HCT116 (cell line): ENCODE measurements around the gene OR51E2. TPM values are rescaled to one million over a fixed set of nuclear protein-coding genes. Genes with fewer than 3 reads are reported as not detected.

Experiments used
- ATAC-seq: fragments of 200-7000 bp; cut with Tn5 transposase; 2 replicates; pipeline ENCODE4 v1.9.1; 2020; ENCODE audit warnings: mild to moderate bottlenecking, moderate library complexity
- BruUV-seq: library from RNA; stranded (reverse); fragments of 400-500 nt; replicated peaks from 2 replicates; lab custom pipeline; 2021; lab: Mats Ljungman, UMichigan
- CTCF ChIA-PET: fragments of 300-600 bp; sonication (Branson Sonifier 250); formaldehyde crosslinking; loops from one replicate; lab custom pipeline; 2021; ENCODE audit warnings: antibody characterized with exemption; lab: Charles Lee
- POLR2A ChIA-PET: fragments of 300-600, 350-600 bp; sonication (Branson Sonifier 250); formaldehyde crosslinking; loops from one replicate; lab custom pipeline; 2021; ENCODE audit warnings: antibody characterized with exemption; lab: Charles Lee
- RAD21 ChIA-PET, 2 experiments: fragments of 300-600 bp; sonication (Branson Sonifier 250); formaldehyde crosslinking; loops; one replicate each; lab custom pipeline; 2023; ENCODE audit warnings: low total read pairs in 2 of 2; ENCODE audit not compliant: uncharacterized antibody in 2 of 2, unreplicated experiment in 2 of 2, low non-redundant PET in 1 of 2; lab: Charles Lee
- DNase-seq: peaks from one replicate; pipeline ENCODE4 v3.0.0-alpha.2; 2010; ENCODE audit warnings: low read depth, low spot score
- H2AFZ ChIP-seq: fragments of 200-600 bp; shearing (Covaris generic), sonication (generic); 2 replicates; pipeline ENCODE4 v1.6.1; 2017; ENCODE audit warnings: low read depth, mixed run types, mixed read lengths, antibody characterized with exemption, low read length; ENCODE audit not compliant: poor library complexity, severe bottlenecking
- H3K27ac ChIP-seq: 2 replicates; pipeline ENCODE4 v1.5.1; 2012; ENCODE audit warnings: low read depth, low read length
- H3K27me3 ChIP-seq: fragments of 200-600 bp; sonication (generic); 2 replicates; pipeline ENCODE4 v1.6.1; 2016; ENCODE audit warnings: mixed run types, low read length, mixed read lengths; ENCODE audit not compliant: insufficient read depth
- H3K36me3 ChIP-seq, 2 experiments: fragments of 200-500 bp in 1 of 2; fragments of 200-600 bp in 1 of 2; sonication (Bioruptor generic) in 1 of 2; sonication (generic) in 1 of 2; 2 replicates each; pipeline versions ENCODE4 v1.5.1 to v1.6.1; 2014 to 2016; ENCODE audit warnings: low read length in 2 of 2, inconsistent platforms in 1 of 2, mixed read lengths in 1 of 2, mixed run types in 1 of 2; ENCODE audit not compliant: insufficient read depth in 2 of 2, control insufficient read depth in 1 of 2
- H3K4me1 ChIP-seq, 2 experiments: fragments of 200-600 bp in 1 of 2; sonication (generic) in 1 of 2; 2 replicates each; pipeline versions ENCODE4 v1.5.1 to v1.6.1; 2012 to 2017; ENCODE audit warnings: low read length in 2 of 2, inconsistent platforms in 1 of 2, mild to moderate bottlenecking in 1 of 2, mixed read lengths in 1 of 2, mixed run types in 1 of 2, moderate library complexity in 1 of 2; ENCODE audit not compliant: insufficient read depth in 2 of 2, control insufficient read depth in 1 of 2
- H3K4me2 ChIP-seq: fragments of 200-600 bp; sonication (generic); 2 replicates; pipeline ENCODE4 v1.6.1; 2017; ENCODE audit warnings: mixed run types, low read length, mixed read lengths
- H3K4me3 ChIP-seq, 2 experiments: fragments of 200-600 bp in 1 of 2; sonication (generic) in 1 of 2; replicated peaks in 1 of 2; 2 replicates each; pipeline ENCODE4 v1.5.1; 2011 to 2016; ENCODE audit warnings: low read length in 2 of 2, control low read depth in 1 of 2, low read depth in 1 of 2, mild to moderate bottlenecking in 1 of 2, mixed read lengths in 1 of 2, mixed run types in 1 of 2
- H3K79me2 ChIP-seq: fragments of 200-600 bp; sonication (generic); 2 replicates; pipeline ENCODE4 v1.6.1; 2017; ENCODE audit warnings: mild to moderate bottlenecking, mixed run types, low read length, moderate library complexity, mixed read lengths; ENCODE audit not compliant: insufficient read depth
- H3K9ac ChIP-seq: fragments of 200-600 bp; sonication (generic); 2 replicates; pipeline ENCODE4 v1.6.1; 2016; ENCODE audit warnings: low read length, mixed read lengths
- H3K9me2 ChIP-seq: fragments of 200-600 bp; sonication (generic), shearing (Covaris generic); 2 replicates; pipeline ENCODE4 v1.6.1; 2017; ENCODE audit warnings: mixed run types, mild to moderate bottlenecking, moderate library complexity; ENCODE audit not compliant: insufficient read depth
- H3K9me3 ChIP-seq, 2 experiments: fragments of 200-500 bp in 1 of 2; fragments of 200-600 bp in 1 of 2; sonication (Bioruptor generic) in 1 of 2; sonication (generic) in 1 of 2; 2 replicates each; pipeline ENCODE4 v1.6.1; 2014 to 2017; ENCODE audit warnings: low read length in 2 of 2, mixed read lengths in 2 of 2, inconsistent platforms in 1 of 2, low read depth in 1 of 2, mild to moderate bottlenecking in 1 of 2, mixed run types in 1 of 2, moderate library complexity in 1 of 2; ENCODE audit not compliant: control insufficient read depth in 1 of 2, insufficient read depth in 1 of 2
- H4K20me1 ChIP-seq: fragments of 200-600 bp; sonication (generic), shearing (Covaris generic); 2 replicates; pipeline ENCODE4 v1.6.1; 2017; ENCODE audit warnings: mixed run types, mild to moderate bottlenecking, moderate library complexity; ENCODE audit not compliant: insufficient read depth
- CBX3 ChIP-seq: IDR thresholded peaks from 2 replicates; pipeline ENCODE4 v1.6.1; 2012; ENCODE audit warnings: low read depth
- ELF1 ChIP-seq: IDR thresholded peaks from 2 replicates; pipeline ENCODE4 v1.6.1; 2012; ENCODE audit warnings: low read depth, borderline replicate concordance
- EZH2 ChIP-seq: fragments of 200-600 bp; sonication (generic); IDR thresholded peaks from 2 replicates; pipeline ENCODE4 v1.6.1; 2017; ENCODE audit warnings: antibody characterized with exemption, mixed run types
- EZH2phosphoT487 ChIP-seq: fragments of 200-600 bp; IDR thresholded peaks from 2 replicates; pipeline ENCODE4 v1.6.1; 2018; ENCODE audit warnings: antibody characterized with exemption, borderline replicate concordance
- FOSL1 ChIP-seq: IDR thresholded peaks from 2 replicates; pipeline ENCODE4 v1.6.1; 2012; ENCODE audit warnings: low read depth
- JUND ChIP-seq: IDR thresholded peaks from 2 replicates; pipeline ENCODE4 v1.6.1; 2012
- POLR2A ChIP-seq: IDR thresholded peaks from 2 replicates; pipeline ENCODE4 v1.7.0; 2011; ENCODE audit warnings: borderline replicate concordance; ENCODE audit not compliant: insufficient read depth, insufficient read length; ENCODE audit errors: extremely low read depth
- POLR2AphosphoS5 ChIP-seq: IDR thresholded peaks from 2 replicates; pipeline ENCODE4 v1.6.1; 2011; ENCODE audit warnings: mild to moderate bottlenecking, low read depth, low read length, moderate library complexity
- RAD21 ChIP-seq: IDR thresholded peaks from 2 replicates; pipeline ENCODE4 v1.6.1; 2012; ENCODE audit warnings: low read depth, mild to moderate bottlenecking
- SIN3A ChIP-seq: IDR thresholded peaks from 2 replicates; pipeline ENCODE4 v1.6.1; 2012; ENCODE audit warnings: low read depth
- SP1 ChIP-seq: IDR thresholded peaks from 2 replicates; pipeline ENCODE4 v1.6.1; 2012; ENCODE audit warnings: low read depth
- TCF7L2 ChIP-seq: IDR thresholded peaks from 2 replicates; pipeline ENCODE4 v1.7.0; 2011; ENCODE audit warnings: borderline replicate concordance, inconsistent platforms; ENCODE audit not compliant: insufficient read depth, insufficient read length; ENCODE audit errors: extremely low read depth
- YY1 ChIP-seq: IDR thresholded peaks from 2 replicates; pipeline ENCODE4 v1.6.1; 2011; ENCODE audit warnings: low read length, low read depth, moderate library complexity, mild to moderate bottlenecking; ENCODE audit not compliant: insufficient replicate concordance; ENCODE audit errors: extremely low read depth
- ZNF274 ChIP-seq: fragments of 200-500 bp; sonication (Bioruptor generic); IDR thresholded peaks from 2 replicates; pipeline ENCODE4 v1.6.1; 2014; ENCODE audit warnings: mild to moderate bottlenecking, low read depth, low read length, inconsistent platforms
- intact Hi-C: fragments of 100-400 bp; cut with micrococcal nuclease; formaldehyde crosslinking; loops from 2 replicates; pipeline ENCODE4 v1.10.0; 2022
- total RNA-seq: library from RNA; stranded (reverse); gene quantifications from one replicate; pipeline ENCODE4 v1.2.1, GENCODE V29; 2021; ENCODE audit not compliant: unreplicated experiment
- TF ChIP-seq, protein P1 (sequence below): IDR thresholded peaks from 2 replicates; pipeline ENCODE4 v1.6.1; 2011; ENCODE audit warnings: mild to moderate bottlenecking, low read length, moderate library complexity; ENCODE audit not compliant: insufficient replicate concordance; ENCODE audit errors: extremely low read depth
- TF ChIP-seq, protein P2 (sequence below): IDR thresholded peaks from 2 replicates; pipeline ENCODE4 v1.6.1; 2012
- TF ChIP-seq, protein P3 (sequence below): IDR thresholded peaks from 2 replicates; pipeline ENCODE4 v1.6.1; 2012
- TF ChIP-seq, protein P4 (sequence below): IDR thresholded peaks from 2 replicates; pipeline ENCODE4 v1.6.1; 2012; ENCODE audit warnings: low read depth
- TF ChIP-seq, protein P5 (sequence below), 3 experiments: fragments of 200-600 bp in 1 of 3; sonication (generic) in 1 of 3; IDR thresholded peaks in 2 of 3; conservative IDR thresholded peaks in 1 of 3; 2 replicates each; pipeline ENCODE4 v1.5.1; 2012 to 2017; ENCODE audit warnings: low read depth in 2 of 3, low read length in 2 of 3, antibody characterized with exemption in 1 of 3, borderline replicate concordance in 1 of 3, control low read depth in 1 of 3, mild to moderate bottlenecking in 1 of 3, mixed read lengths in 1 of 3, mixed run types in 1 of 3, moderate library complexity in 1 of 3; ENCODE audit not compliant: insufficient read depth in 1 of 3

OR51E2 gene
- total RNA-seq, 1 experiment from 2014 or later, result not detected

DNA sequence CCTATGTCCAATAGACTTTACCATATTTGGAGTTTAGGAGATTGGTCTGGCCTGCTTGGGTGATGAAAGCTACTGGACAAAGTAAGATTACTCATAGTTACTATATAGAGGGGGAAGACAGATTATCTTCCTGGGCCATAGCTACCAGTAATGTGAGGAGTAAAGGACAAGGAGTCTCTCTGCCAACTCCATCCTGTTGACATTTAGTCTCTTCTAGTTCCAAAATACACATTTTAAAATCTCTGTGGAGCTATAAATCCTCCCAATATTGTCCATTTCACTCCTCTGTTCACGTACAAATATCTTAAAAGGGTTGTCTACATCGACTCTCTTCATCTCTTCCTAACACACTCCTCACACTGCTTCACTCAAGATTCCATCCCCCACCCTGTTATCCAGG is 61.5 kb downstream of the OR51E2 start:
- Histone ChIP-seq H3K9me3 (no peaks in the 10 kb centered on the region), H3K9me2 (no peaks in the 10 kb centered on the region), H3K36me3 (no peaks in the 10 kb centered on the region), H3K79me2 (no peaks in the 10 kb centered on the region), H3K4me2 (no peak overlapping the region), H2AFZ (no peak overlapping the region)
- RAD21 ChIA-PET, result interaction anchor here in 1 of 2 experiments (1.1 kb wide), 1 partner anchor 368 kb away, joined by 4 read pairs; no protein-coding TSS in a partner anchor
- ATAC-seq, result no peak
- CTCF ChIA-PET, result interaction anchor here (0.9 to 2.4 kb wide), 17 partner anchors 10 to 1727 kb away, joined by 3 to 25 read pairs (median 7); partner anchors contain the start of gene TRIM68
- no peak for DNase-seq
- POLR2A ChIA-PET, result no interaction called here
- TF ChIP-seq, protein P1, sequence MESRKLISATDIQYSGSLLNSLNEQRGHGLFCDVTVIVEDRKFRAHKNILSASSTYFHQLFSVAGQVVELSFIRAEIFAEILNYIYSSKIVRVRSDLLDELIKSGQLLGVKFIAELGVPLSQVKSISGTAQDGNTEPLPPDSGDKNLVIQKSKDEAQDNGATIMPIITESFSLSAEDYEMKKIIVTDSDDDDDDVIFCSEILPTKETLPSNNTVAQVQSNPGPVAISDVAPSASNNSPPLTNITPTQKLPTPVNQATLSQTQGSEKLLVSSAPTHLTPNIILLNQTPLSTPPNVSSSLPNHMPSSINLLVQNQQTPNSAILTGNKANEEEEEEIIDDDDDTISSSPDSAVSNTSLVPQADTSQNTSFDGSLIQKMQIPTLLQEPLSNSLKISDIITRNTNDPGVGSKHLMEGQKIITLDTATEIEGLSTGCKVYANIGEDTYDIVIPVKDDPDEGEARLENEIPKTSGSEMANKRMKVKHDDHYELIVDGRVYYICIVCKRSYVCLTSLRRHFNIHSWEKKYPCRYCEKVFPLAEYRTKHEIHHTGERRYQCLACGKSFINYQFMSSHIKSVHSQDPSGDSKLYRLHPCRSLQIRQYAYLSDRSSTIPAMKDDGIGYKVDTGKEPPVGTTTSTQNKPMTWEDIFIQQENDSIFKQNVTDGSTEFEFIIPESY, result no peak
- TF ChIP-seq EZH2, result no peak
- TF ChIP-seq TCF7L2, result no peak
- TF ChIP-seq, protein P2, sequence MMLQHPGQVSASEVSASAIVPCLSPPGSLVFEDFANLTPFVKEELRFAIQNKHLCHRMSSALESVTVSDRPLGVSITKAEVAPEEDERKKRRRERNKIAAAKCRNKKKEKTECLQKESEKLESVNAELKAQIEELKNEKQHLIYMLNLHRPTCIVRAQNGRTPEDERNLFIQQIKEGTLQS, result no peak
- no peak for TF ChIP-seq SIN3A
- no peak for TF ChIP-seq ELF1
- no peak for TF ChIP-seq POLR2AphosphoS5
- TF ChIP-seq EZH2phosphoT487, result no peak
- TF ChIP-seq, protein P3, sequence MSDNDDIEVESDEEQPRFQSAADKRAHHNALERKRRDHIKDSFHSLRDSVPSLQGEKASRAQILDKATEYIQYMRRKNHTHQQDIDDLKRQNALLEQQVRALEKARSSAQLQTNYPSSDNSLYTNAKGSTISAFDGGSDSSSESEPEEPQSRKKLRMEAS, result no peak
- TF ChIP-seq CBX3, result no peak
- TF ChIP-seq, protein P4, sequence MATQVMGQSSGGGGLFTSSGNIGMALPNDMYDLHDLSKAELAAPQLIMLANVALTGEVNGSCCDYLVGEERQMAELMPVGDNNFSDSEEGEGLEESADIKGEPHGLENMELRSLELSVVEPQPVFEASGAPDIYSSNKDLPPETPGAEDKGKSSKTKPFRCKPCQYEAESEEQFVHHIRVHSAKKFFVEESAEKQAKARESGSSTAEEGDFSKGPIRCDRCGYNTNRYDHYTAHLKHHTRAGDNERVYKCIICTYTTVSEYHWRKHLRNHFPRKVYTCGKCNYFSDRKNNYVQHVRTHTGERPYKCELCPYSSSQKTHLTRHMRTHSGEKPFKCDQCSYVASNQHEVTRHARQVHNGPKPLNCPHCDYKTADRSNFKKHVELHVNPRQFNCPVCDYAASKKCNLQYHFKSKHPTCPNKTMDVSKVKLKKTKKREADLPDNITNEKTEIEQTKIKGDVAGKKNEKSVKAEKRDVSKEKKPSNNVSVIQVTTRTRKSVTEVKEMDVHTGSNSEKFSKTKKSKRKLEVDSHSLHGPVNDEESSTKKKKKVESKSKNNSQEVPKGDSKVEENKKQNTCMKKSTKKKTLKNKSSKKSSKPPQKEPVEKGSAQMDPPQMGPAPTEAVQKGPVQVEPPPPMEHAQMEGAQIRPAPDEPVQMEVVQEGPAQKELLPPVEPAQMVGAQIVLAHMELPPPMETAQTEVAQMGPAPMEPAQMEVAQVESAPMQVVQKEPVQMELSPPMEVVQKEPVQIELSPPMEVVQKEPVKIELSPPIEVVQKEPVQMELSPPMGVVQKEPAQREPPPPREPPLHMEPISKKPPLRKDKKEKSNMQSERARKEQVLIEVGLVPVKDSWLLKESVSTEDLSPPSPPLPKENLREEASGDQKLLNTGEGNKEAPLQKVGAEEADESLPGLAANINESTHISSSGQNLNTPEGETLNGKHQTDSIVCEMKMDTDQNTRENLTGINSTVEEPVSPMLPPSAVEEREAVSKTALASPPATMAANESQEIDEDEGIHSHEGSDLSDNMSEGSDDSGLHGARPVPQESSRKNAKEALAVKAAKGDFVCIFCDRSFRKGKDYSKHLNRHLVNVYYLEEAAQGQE, result no peak
- TF ChIP-seq FOSL1, result no peak
- no peak for TF ChIP-seq RAD21
- no peak for TF ChIP-seq SP1
- TF ChIP-seq YY1, result no peak
- no peak for TF ChIP-seq JUND
- TF ChIP-seq, protein P5, sequence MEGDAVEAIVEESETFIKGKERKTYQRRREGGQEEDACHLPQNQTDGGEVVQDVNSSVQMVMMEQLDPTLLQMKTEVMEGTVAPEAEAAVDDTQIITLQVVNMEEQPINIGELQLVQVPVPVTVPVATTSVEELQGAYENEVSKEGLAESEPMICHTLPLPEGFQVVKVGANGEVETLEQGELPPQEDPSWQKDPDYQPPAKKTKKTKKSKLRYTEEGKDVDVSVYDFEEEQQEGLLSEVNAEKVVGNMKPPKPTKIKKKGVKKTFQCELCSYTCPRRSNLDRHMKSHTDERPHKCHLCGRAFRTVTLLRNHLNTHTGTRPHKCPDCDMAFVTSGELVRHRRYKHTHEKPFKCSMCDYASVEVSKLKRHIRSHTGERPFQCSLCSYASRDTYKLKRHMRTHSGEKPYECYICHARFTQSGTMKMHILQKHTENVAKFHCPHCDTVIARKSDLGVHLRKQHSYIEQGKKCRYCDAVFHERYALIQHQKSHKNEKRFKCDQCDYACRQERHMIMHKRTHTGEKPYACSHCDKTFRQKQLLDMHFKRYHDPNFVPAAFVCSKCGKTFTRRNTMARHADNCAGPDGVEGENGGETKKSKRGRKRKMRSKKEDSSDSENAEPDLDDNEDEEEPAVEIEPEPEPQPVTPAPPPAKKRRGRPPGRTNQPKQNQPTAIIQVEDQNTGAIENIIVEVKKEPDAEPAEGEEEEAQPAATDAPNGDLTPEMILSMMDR (IDR thresholded peaks at IDR 0.05 in 2 of 3, conservative IDR thresholded peaks at IDR 0.05 in 1 of 3; ENCODE audit: borderline replicate concordance in 1 of 3, insufficient read depth in 1 of 3, low read depth in 2 of 3, low read length in 2 of 3), result no peak
- no peak for TF ChIP-seq ZNF274
- no peak for TF ChIP-seq POLR2A
- TF ChIP-seq, all 23 proteins: peak for 0
- H3K9ac ChIP-seq, result no peak overlapping the region
- no peaks in the 10 kb centered on the region; the same call in 1 of the 2 replicates for H4K20me1 ChIP-seq
- peaks cover 33% of the 10 kb centered on the region for H3K27me3 ChIP-seq
- no peaks in the 10 kb centered on the region for H3K4me1 ChIP-seq
- no TSS peak for BruUV-seq
- H3K4me3 ChIP-seq, result no peak overlapping the region
- no peak overlapping the region for H3K27ac ChIP-seq
- intact Hi-C loops, result no loop called here
